Measurements from ENCODE around the gene EIF5B.

DNA sequence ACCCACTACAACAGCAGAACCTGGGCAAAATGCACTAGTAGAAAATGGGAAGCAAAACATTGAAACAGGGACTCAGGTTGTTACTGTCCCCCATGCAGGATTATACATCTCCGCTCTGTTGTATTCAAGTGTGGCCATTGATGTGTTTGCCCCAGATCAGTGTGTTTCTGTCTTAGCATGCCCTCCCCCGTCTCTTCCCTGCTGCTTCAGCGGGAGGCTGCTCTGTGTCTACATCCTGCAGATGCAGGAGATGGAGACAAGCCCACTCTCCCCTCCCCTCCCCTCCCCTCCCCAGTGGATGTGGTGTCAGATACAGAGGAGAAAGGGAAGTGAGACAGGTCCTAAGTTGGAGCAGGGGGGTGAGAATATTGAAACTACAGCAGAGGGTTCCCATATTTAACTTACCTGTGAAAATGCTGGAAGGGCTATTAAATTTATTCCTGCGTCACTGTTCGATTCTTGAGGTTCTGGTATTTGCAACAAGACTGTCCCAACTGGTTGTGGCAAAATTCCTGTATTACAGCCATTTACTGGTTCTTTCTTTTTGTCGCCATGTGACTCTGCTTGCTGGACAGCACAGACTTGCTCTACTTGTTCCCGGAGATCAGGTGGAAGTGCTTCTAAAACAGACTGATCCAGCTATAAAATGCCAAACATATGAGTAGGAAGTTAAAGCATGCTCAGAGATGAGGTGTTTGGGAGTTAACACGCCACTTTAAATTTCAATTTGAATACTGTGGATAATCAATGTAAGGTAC lies 67.0 kb downstream of the EIF5B start:
- TF ChIP-seq POLR2AphosphoS5 (IDR thresholded peaks at IDR 0.05; ENCODE audit: low read depth, low read length), result no peak
- TF ChIP-seq POLR2A (IDR thresholded peaks at IDR 0.05; ENCODE audit: low read depth, low read length), result no peak
- TF ChIP-seq TAF1 (IDR thresholded peaks at IDR 0.05; ENCODE audit: borderline replicate concordance, low read depth, low read length), result no peak

Measured in GM12892 (cell line).